Measurements from ENCODE around the gene NOX4.

- TF ChIP-seq CTCF (IDR thresholded peaks at IDR 0.05 in 4 of 5, conservative IDR thresholded peaks at IDR 0.05 in 1 of 5) (no peak), POLR2A (IDR thresholded peaks at IDR 0.05) (no peak)
These were observed 144.6 kb downstream of the NOX4 start for GRCh38 chr11:89346601-89347000.
